ENCODE measurements around the gene ANTXR2.

Gene ANTXR2

DNA sequence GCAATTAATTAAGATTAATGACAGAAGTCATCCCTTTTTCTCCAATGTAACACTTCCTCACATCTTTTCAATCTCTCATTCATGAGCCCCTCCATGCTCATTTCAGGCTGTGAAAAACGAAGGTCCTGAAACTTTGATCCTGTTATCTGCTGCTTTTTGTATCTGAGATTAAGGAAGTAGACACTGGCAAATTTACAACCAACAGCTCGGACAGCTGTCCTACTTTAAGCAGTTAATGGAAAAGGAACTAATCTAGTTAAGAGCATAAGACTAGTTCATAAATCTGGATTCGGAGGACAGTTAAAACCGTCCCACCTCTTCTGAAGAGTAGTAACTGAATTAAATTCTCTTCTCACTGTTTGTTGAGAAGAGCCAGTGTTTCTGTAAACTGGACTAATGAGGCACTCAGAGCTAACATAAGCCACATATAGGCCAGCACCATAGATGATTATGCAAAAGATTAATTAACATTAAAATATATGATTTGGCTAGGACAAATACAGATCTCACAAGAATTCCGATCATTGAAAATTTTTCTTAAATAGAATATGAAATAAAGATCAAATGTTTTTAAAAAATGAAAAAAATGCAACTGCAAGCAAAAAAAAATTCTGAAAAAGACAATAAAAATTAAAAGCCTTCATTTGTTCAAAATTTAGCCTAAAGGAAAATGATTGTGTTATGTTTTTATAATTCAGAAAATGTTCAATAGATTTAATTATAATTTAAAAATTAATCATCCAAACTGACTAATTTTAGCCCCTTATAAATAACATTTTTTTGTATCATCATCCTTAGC is 114.4 kb downstream of the ANTXR2 start:
- no peak overlapping the region for H3K4me3 ChIP-seq (ENCODE audit: low read depth, low read length)
- DNase-seq (ENCODE audit: low read depth) = no peak
- TF ChIP-seq, protein P1, sequence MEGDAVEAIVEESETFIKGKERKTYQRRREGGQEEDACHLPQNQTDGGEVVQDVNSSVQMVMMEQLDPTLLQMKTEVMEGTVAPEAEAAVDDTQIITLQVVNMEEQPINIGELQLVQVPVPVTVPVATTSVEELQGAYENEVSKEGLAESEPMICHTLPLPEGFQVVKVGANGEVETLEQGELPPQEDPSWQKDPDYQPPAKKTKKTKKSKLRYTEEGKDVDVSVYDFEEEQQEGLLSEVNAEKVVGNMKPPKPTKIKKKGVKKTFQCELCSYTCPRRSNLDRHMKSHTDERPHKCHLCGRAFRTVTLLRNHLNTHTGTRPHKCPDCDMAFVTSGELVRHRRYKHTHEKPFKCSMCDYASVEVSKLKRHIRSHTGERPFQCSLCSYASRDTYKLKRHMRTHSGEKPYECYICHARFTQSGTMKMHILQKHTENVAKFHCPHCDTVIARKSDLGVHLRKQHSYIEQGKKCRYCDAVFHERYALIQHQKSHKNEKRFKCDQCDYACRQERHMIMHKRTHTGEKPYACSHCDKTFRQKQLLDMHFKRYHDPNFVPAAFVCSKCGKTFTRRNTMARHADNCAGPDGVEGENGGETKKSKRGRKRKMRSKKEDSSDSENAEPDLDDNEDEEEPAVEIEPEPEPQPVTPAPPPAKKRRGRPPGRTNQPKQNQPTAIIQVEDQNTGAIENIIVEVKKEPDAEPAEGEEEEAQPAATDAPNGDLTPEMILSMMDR (conservative IDR thresholded peaks at IDR 0.05; ENCODE audit: low read depth, low read length) = no peak

DNA sequence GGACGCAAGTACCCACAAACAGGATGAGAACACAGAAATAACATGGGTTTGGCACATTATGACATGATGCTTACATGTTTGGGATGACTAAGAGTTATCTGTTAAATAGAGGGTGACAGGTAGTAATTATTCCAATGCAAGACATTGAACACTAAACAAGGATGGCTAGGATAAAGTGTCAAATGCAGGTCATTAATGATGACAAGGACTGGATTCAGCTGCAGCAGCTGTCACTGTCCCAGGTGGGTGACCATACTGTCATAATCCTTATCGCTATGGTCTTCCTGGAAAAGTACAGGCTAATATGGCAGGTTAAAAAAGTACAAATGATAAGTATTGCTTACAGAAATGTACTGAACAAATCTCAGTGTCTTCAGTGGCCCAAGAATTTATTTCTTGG is 123.9 kb downstream of the ANTXR2 start:
- H3K4me3 ChIP-seq (ENCODE audit: low read depth, low read length) = no peak overlapping the region
- no peak for DNase-seq (ENCODE audit: low read depth)
- TF ChIP-seq, protein P1 (conservative IDR thresholded peaks at IDR 0.05; ENCODE audit: low read depth, low read length) = no peak

DNA sequence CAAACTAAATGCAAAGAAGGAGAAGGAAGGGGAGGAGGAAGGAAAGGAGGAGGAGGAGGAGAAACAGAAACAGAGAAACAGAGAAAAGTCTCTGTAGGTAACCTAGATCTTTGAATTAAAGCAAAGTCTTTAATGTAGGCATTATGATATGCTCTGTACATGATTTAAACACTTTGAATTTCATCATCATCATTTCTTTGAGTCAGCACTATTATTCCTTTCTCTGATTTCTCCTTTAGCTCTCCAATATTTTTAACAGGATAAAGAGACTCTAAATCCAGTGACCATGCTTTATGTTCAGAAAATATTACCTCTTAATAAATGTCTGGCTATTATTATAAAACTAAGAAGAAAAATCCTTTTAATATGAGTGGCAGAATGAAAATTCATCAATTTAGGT is 124.3 kb downstream of the ANTXR2 start:
- H3K4me3 ChIP-seq (ENCODE audit: low read depth, low read length) = no peak overlapping the region
- DNase-seq (ENCODE audit: low read depth) = no peak
- TF ChIP-seq, protein P1 (conservative IDR thresholded peaks at IDR 0.05; ENCODE audit: low read depth, low read length) = no peak

DNA sequence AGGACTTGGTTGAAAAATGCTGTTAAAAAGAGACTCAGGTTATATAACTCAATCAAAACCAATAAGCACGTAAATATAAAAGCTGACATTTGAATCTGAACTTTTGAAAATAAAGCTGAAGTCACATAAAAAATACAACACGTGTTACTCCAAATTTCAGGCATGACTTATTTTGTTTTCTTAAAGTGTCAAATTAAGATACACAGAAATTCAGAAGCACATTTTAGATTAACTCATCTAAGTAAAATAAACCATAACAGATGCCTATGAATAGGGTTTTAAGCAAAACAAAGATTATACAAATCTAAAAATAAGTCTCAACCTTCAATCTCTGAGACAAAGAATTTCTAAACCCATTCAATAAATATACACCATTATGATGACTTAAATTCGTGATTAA is 124.8 kb downstream of the ANTXR2 start:
- no peak overlapping the region for H3K4me3 ChIP-seq (ENCODE audit: low read depth, low read length)
- no peak for DNase-seq (ENCODE audit: low read depth)
- TF ChIP-seq, protein P1 (conservative IDR thresholded peaks at IDR 0.05; ENCODE audit: low read depth, low read length) = no peak

DNA sequence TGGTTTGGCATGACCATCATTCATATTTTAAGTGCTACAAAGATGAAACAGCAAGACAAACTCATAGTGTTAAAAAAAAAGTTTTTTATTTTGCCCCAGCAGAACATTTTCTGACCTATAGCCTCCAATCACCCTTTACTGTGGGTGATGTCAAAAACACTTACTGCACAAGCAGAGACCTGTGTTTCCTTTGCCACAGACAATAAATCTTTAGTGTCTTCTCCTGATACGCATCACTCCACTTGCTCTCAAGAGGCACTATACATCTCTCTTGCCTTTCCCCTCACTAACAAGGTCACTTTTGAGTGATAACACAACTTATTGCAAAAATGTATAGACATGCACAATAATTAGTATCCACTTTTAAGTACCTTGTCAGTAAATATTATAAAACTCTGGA is 125.6 kb downstream of the ANTXR2 start:
- no peak overlapping the region for H3K4me3 ChIP-seq (ENCODE audit: low read depth, low read length)
- TF ChIP-seq, protein P1 (conservative IDR thresholded peaks at IDR 0.05; ENCODE audit: low read depth, low read length) = no peak

DNA sequence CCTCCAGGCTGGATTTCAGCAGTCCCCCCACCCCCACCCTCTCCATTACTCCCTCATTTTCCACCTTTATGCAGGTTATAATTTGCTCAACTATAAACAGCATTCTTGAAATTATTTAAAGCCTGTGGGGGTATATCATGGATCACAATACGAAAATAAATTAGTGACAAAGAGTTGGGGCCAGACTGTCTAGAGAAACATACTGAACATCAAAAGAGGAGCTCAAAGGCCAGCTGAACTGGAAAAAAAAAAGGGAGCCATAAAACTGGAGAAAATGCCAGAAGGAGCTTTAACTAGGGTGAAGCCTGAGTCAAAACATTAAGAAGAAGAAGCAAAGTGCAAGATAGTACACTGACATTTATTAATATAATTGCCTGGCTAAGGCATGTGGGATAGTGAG is 137.8 kb downstream of the ANTXR2 start:
- H3K4me3 ChIP-seq (ENCODE audit: low read depth, low read length) = no peak overlapping the region
- TF ChIP-seq, protein P1 (conservative IDR thresholded peaks at IDR 0.05; ENCODE audit: low read depth, low read length) = no peak

More for the DNA sequence above, 125.6 kb downstream of the ANTXR2 start:
- no peak for DNase-seq (ENCODE audit: low read depth)

DNA sequence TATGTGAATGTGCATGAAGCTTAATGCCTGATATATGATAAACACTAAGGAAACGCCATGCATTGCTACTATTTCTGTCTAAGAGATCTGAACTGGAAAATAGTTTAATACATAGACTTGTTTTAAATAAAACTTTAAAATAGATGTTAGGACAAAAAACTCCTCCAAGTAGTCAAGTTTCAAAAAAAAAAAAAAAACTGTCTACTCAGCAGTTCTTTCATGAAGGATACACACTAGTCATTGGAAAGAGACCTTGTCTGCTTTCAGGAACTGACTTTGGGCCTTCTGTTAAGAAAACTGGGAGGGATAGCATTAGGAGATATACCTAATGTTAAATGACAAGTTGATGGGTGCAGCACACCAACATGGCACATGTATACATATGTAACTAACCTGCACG is 138.4 kb downstream of the ANTXR2 start:
- no peak for DNase-seq (ENCODE audit: low read depth)
- TF ChIP-seq, protein P1 (conservative IDR thresholded peaks at IDR 0.05; ENCODE audit: low read depth, low read length) = no peak
- H3K4me3 ChIP-seq (ENCODE audit: low read depth, low read length) = no peak overlapping the region

More for the DNA sequence above, 137.8 kb downstream of the ANTXR2 start:
- DNase-seq (ENCODE audit: low read depth) = no peak

Data from choroid plexus epithelial cell (primary cell).